GM23338 (cell line): Measurements from ENCODE around the gene C6orf120. TPM values are rescaled to one million over a fixed set of nuclear protein-coding genes. Genes with fewer than 3 reads are reported as not detected.

Experiments
- ATAC-seq: fragments of 200-7000 bp; cut with Tn5 transposase; 3 replicates; pipeline ENCODE4 v1.9.1; 2020
- DNase-seq: peaks from one replicate; pipeline ENCODE4 v3.0.0-alpha.2; 2015; ENCODE audit warnings: low spot score
- H2AFZ ChIP-seq: fragments of 200-600 bp; sonication (generic); 2 replicates; pipeline ENCODE4 v1.8.0; 2016; ENCODE audit warnings: antibody characterized with exemption, mild to moderate bottlenecking, moderate library complexity
- H3F3A ChIP-seq: fragments of 200-600 bp; sonication (generic); replicated peaks from 2 replicates; pipeline ENCODE4 v1.8.0; 2017; ENCODE audit warnings: antibody characterized with exemption, mixed run types, low read depth
- H3K27ac ChIP-seq: fragments of 200-600 bp; sonication (generic); 2 replicates; pipeline ENCODE4 v1.6.1; 2016; ENCODE audit warnings: low read depth
- H3K27me3 ChIP-seq: fragments of 200-600 bp; sonication (generic); 2 replicates; pipeline ENCODE4 v1.8.0; 2016; ENCODE audit warnings: mild to moderate bottlenecking, mixed run types, moderate library complexity; ENCODE audit not compliant: insufficient read depth
- H3K36me3 ChIP-seq: fragments of 200-600 bp; sonication (generic); 2 replicates; pipeline ENCODE4 v1.8.0; 2016; ENCODE audit warnings: mild to moderate bottlenecking; ENCODE audit not compliant: insufficient read depth
- H3K4me1 ChIP-seq: fragments of 200-600 bp; sonication (generic); 2 replicates; pipeline ENCODE4 v1.8.0; 2016; ENCODE audit warnings: mild to moderate bottlenecking, moderate library complexity; ENCODE audit not compliant: insufficient read depth
- H3K4me2 ChIP-seq: fragments of 200-600 bp; sonication (generic); 2 replicates; pipeline ENCODE4 v1.7.1; 2017; ENCODE audit warnings: mixed run types
- H3K4me3 ChIP-seq: fragments of 200-600 bp; sonication (generic); 2 replicates; pipeline ENCODE4 v1.6.1; 2016; ENCODE audit warnings: mixed run types
- H3K79me2 ChIP-seq: fragments of 200-600 bp; sonication (generic); replicated peaks from 2 replicates; pipeline ENCODE4 v1.8.0; 2017; ENCODE audit warnings: mild to moderate bottlenecking; ENCODE audit not compliant: insufficient read depth
- H3K9me2 ChIP-seq: fragments of 200-600 bp; sonication (generic); 2 replicates; pipeline ENCODE4 v1.8.0; 2017; ENCODE audit not compliant: insufficient read depth
- H4K20me1 ChIP-seq: fragments of 200-600 bp; sonication (generic); replicated peaks from 2 replicates; pipeline ENCODE4 v1.8.0; 2017; ENCODE audit warnings: mild to moderate bottlenecking; ENCODE audit not compliant: insufficient read depth
- H3K27ac Mint-ChIP-seq: 2 replicates; pipeline ENCODE4 v1.8.0; 2020; ENCODE audit warnings: inconsistent platforms, mild to moderate bottlenecking, moderate library complexity, mixed read lengths
- H3K27me3 Mint-ChIP-seq: 3 replicates; pipeline ENCODE4 v1.8.0; 2022; ENCODE audit warnings: low read depth, mild to moderate bottlenecking, moderate library complexity, mixed read lengths, inconsistent platforms; ENCODE audit not compliant: insufficient read depth, poor library complexity
- H3K36me3 Mint-ChIP-seq: 3 replicates; pipeline ENCODE4 v1.8.0; 2021; ENCODE audit warnings: low read depth, mild to moderate bottlenecking, inconsistent platforms, moderate library complexity, mixed read lengths
- H3K4me1 Mint-ChIP-seq: 3 replicates; pipeline ENCODE4 v1.8.0; 2020; ENCODE audit warnings: mild to moderate bottlenecking, inconsistent platforms, mixed read lengths
- H3K4me3 Mint-ChIP-seq: 3 replicates; pipeline ENCODE4 v1.8.0; 2021; ENCODE audit warnings: moderate library complexity, mild to moderate bottlenecking, inconsistent platforms, mixed read lengths
- H3K9me3 Mint-ChIP-seq: 3 replicates; pipeline ENCODE4 v1.8.0; 2020; ENCODE audit warnings: moderate library complexity, mild to moderate bottlenecking, inconsistent platforms, mixed read lengths
- CREB1 ChIP-seq: fragments of 250-450 bp; sonication (Bioruptor Pico); IDR thresholded peaks from 2 replicates; pipeline ENCODE4 v1.5.0; 2020; ENCODE audit warnings: low read depth, mild to moderate bottlenecking, moderate library complexity
- EZH2 ChIP-seq: fragments of 200-600 bp; sonication (generic); IDR thresholded peaks from one replicate; pipeline ENCODE4 v1.8.0; 2017; ENCODE audit warnings: antibody characterized with exemption, mild to moderate bottlenecking, low read depth; ENCODE audit not compliant: unreplicated experiment
- EZH2phosphoT487 ChIP-seq: fragments of 200-600 bp; sonication (generic); IDR thresholded peaks from one replicate; pipeline ENCODE4 v1.8.1; 2018; ENCODE audit warnings: antibody characterized with exemption; ENCODE audit not compliant: unreplicated experiment
- JUNB ChIP-seq: IDR thresholded peaks from one replicate; pipeline ENCODE4 v1.6.1; 2016; ENCODE audit warnings: antibody characterized with exemption; ENCODE audit not compliant: unreplicated experiment
- STAT1 ChIP-seq: IDR thresholded peaks from one replicate; pipeline ENCODE4 v1.6.1; 2016; ENCODE audit warnings: antibody characterized with exemption; ENCODE audit not compliant: unreplicated experiment
- ZNF331 ChIP-seq: fragments of 250-450 bp; sonication (Bioruptor Pico); IDR thresholded peaks from 2 replicates; pipeline ENCODE4 v1.5.0; 2020; ENCODE audit warnings: low read depth, mild to moderate bottlenecking, moderate library complexity
- polyA plus RNA-seq: library from polyadenylated mRNA; unstranded; fragments of >200 nt; fragmentation: Nextera tagmentation; extraction: Ambion mirVana; gene quantifications from 2 replicates; pipeline ENCODE4 v1.2.1, GENCODE V29; 2016
- total RNA-seq: library from RNA; depleted of rRNA; stranded (reverse); fragments of >200 nt; shearing (Covaris generic); gene quantifications from 2 replicates; pipeline ENCODE4 v1.2.3, GENCODE V29; 2014
- TF ChIP-seq, protein P1 (sequence below): IDR thresholded peaks from one replicate; pipeline ENCODE4 v1.6.1; 2018; ENCODE audit warnings: antibody characterized with exemption; ENCODE audit not compliant: unreplicated experiment

Gene C6orf120
- total and polyA plus RNA-seq, 2 experiments from 2014 or later: 18.8 to 57.3 TPM

DNA sequence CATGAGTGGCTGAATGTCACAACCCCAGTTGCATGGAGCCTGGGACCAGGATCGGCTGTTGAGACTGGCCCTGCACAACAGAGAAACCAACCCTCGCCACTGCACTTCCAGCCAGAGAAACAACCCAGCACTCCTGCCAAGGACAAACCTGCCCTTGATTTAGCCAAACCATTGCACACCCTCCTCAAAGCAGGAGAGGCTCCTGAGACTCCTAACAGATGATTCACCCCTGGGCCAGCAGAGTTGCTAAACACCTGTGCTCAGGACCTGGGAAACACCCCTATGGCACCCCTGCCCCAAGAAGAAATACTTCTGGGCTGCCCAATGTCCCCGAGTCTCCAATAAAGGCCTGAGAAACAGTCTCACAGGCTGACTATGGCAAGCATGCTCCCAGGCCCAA, 17.9 kb upstream of the C6orf120 start:
- Mint-ChIP-seq H3K36me3 (peaks cover 91% of the 10 kb centered on the region), H3K27ac (peak overlapping the region; percentile 37; the same call in 1 of the 2 replicates), H3K4me3 (no peak overlapping the region), H3K4me1 (no peaks in the 10 kb centered on the region; the same call in 2 of the 3 replicates), H3K27me3 (peaks cover 1% of the 10 kb centered on the region), H3K9me3 (peaks cover 3% of the 10 kb centered on the region; the same call in 2 of the 3 replicates)
- Histone ChIP-seq H3K9me2 (0 out of 2 replicates have a peak, but pooled peaks cover 3% of the 10 kb centered on the region), H2AFZ (no peak overlapping the region), H3K4me1 (no peaks in the 10 kb centered on the region), H3K4me2 (no peak overlapping the region), H3K27me3 (no peaks in the 10 kb centered on the region), H3K79me2 (peaks cover 69% of the 10 kb centered on the region), H3K4me3 (no peak overlapping the region), H3K36me3 (peaks cover 27% of the 10 kb centered on the region), H4K20me1 (peaks cover 4% of the 10 kb centered on the region; the same call in 1 of the 2 replicates), H3K27ac (no peak overlapping the region), H3F3A (no peaks in the 10 kb centered on the region)
- ATAC-seq (no peak), DNase-seq (no peak)
- TF ChIP-seq JUNB: no peak

DNA sequence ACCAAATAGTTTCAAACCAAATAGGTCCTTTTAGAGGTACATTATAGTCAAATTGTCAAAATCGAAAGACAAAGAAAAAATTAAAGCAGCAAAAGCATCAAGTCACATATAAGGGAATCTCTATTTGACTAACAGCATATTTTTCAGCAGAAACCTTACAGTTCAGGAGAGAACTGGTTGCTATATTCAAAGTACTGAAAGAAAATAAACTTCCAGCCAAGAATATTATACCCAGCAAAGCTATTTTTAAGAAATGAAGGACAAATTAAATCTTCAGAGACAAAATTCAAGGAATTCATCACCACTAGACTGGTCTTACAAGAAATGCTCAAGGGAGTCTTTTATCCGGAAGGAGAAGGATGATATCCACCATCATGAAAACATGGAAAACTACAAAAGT, 16.1 kb upstream of the C6orf120 start:
- Histone ChIP-seq H3K4me3 (no peak overlapping the region), H3K9me2 (0 out of 2 replicates have a peak, but pooled peaks cover 3% of the 10 kb centered on the region), H2AFZ (no peak overlapping the region), H3K36me3 (peaks cover 27% of the 10 kb centered on the region), H4K20me1 (peaks cover 4% of the 10 kb centered on the region; the same call in 1 of the 2 replicates), H3K79me2 (peaks cover 69% of the 10 kb centered on the region), H3K4me1 (no peaks in the 10 kb centered on the region), H3K4me2 (no peak overlapping the region), H3F3A (no peaks in the 10 kb centered on the region), H3K27me3 (no peaks in the 10 kb centered on the region), H3K27ac (no peak overlapping the region)
- Mint-ChIP-seq H3K9me3 (peaks cover 3% of the 10 kb centered on the region; the same call in 2 of the 3 replicates), H3K27ac (no peak overlapping the region), H3K4me3 (no peak overlapping the region), H3K36me3 (peaks cover 90% of the 10 kb centered on the region), H3K27me3 (peaks cover 5% of the 10 kb centered on the region), H3K4me1 (peaks cover 3% of the 10 kb centered on the region; the same call in 2 of the 3 replicates)
- DNase-seq (no peak), ATAC-seq (no peak)
- TF ChIP-seq ZNF331: no peak
- TF ChIP-seq JUNB: no peak
- TF ChIP-seq, protein P1, sequence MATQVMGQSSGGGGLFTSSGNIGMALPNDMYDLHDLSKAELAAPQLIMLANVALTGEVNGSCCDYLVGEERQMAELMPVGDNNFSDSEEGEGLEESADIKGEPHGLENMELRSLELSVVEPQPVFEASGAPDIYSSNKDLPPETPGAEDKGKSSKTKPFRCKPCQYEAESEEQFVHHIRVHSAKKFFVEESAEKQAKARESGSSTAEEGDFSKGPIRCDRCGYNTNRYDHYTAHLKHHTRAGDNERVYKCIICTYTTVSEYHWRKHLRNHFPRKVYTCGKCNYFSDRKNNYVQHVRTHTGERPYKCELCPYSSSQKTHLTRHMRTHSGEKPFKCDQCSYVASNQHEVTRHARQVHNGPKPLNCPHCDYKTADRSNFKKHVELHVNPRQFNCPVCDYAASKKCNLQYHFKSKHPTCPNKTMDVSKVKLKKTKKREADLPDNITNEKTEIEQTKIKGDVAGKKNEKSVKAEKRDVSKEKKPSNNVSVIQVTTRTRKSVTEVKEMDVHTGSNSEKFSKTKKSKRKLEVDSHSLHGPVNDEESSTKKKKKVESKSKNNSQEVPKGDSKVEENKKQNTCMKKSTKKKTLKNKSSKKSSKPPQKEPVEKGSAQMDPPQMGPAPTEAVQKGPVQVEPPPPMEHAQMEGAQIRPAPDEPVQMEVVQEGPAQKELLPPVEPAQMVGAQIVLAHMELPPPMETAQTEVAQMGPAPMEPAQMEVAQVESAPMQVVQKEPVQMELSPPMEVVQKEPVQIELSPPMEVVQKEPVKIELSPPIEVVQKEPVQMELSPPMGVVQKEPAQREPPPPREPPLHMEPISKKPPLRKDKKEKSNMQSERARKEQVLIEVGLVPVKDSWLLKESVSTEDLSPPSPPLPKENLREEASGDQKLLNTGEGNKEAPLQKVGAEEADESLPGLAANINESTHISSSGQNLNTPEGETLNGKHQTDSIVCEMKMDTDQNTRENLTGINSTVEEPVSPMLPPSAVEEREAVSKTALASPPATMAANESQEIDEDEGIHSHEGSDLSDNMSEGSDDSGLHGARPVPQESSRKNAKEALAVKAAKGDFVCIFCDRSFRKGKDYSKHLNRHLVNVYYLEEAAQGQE: no peak
- no peak for TF ChIP-seq EZH2phosphoT487
- no peak for TF ChIP-seq CREB1 (CRISPR knock-in tag)
- TF ChIP-seq EZH2: no peak
- no peak for TF ChIP-seq STAT1
